A549 treated with DMSO at 1 μM for 4 hours (cell line): ENCODE data around the gene EFCAB13. TPM values are rescaled to one million over a fixed set of nuclear protein-coding genes. Genes with fewer than 3 reads are reported as not detected.

Experiments
- total RNA-seq: library from RNA; stranded (reverse); fragments of 200-300 nt; extraction: Qiagen RNA extraction; gene quantifications from 5 replicates; pipeline ENCODE4 v1.2.3, GENCODE V29; 2022; ENCODE audit warnings: low read depth

The EFCAB13 gene
- 1.5 to 3.9 TPM (median 2.3 TPM) in 5 replicates for total RNA-seq

GRCh38 chr17:47323382-47324223 is at the start of gene EFCAB13:
TSS of gene EFCAB13 (plus strand) at chr17:47323955. CDS start at chr17:47328354, 4,399 bp downstream.

Other genes with a start within 250 kb of the EFCAB13 start
- 74.7 to 97.5 TPM (median 89.5 TPM) in 5 replicates for gene CDC27, start 134.7 kb upstream of the EFCAB13 start, total RNA-seq
- 0.16 to 0.32 TPM (median 0.18 TPM) in 4 of 5 replicates, not detected in the other for gene MYL4, start 114.6 kb upstream of the EFCAB13 start, total RNA-seq
- gene ITGB3, start 70.1 kb upstream of the EFCAB13 start, total RNA-seq: 2.7 to 5.4 TPM (median 5.3 TPM) in 5 replicates
- gene NPEPPS, start 207.2 kb downstream of the EFCAB13 start, total RNA-seq: 61.8 to 77.7 TPM (median 71.9 TPM) in 5 replicates